Stimulated activated CD8-positive, alpha-beta memory T cell treated with anti-CD3 and anti-CD28 coated beads, Interleukin-12 subunit alpha, Interleukin-12 subunit beta, amount 100 ng/mL, for 24 hours (primary cell): ENCODE results near the gene SLC35B1.
A peak's percentile ranks its signal among the peaks of the same experiment; 100 is the strongest.

Experiments used
- DNase-seq: peaks from one replicate; pipeline ENCODE4 v3.0.0-alpha.2; 2020; ENCODE audit errors: extremely low read depth

Gene SLC35B1

GRCh38 chr17:49700960-49701359 lies 6.8 kb downstream of the SLC35B1 start:
- DNase-seq, result no peak

GRCh38 chr17:49699966-49700575 lies 7.7 kb downstream of the SLC35B1 start:
- no peak for DNase-seq

- no peak for DNase-seq
These were observed 9.8 kb downstream of the SLC35B1 start for GRCh38 chr17:49698005-49698404.

GRCh38 chr17:49696233-49696761 lies 11.5 kb downstream of the SLC35B1 start:
- DNase-seq, result peak; percentile 55

- DNase-seq, result no peak
These were observed 12.0 kb downstream of the SLC35B1 start for GRCh38 chr17:49695698-49696232.

GRCh38 chr17:49694847-49695697 lies 12.7 kb downstream of the SLC35B1 start:
- no peak for DNase-seq

- DNase-seq, result no peak
These were observed 15.0 kb downstream of the SLC35B1 start for GRCh38 chr17:49692751-49693150.

GRCh38 chr17:49691677-49692191 lies 16.0 kb downstream of the SLC35B1 start:
- no peak for DNase-seq

GRCh38 chr17:49691086-49691676 lies 16.6 kb downstream of the SLC35B1 start:
- no peak for DNase-seq

- no peak for DNase-seq
These were observed 17.5 kb downstream of the SLC35B1 start for GRCh38 chr17:49690256-49690655.

- DNase-seq, result no peak
These were observed 18.9 kb downstream of the SLC35B1 start for GRCh38 chr17:49688848-49689247.

GRCh38 chr17:49687878-49688491 lies 19.8 kb downstream of the SLC35B1 start:
- no peak for DNase-seq

GRCh38 chr17:49681106-49681979 lies 26.4 kb downstream of the SLC35B1 start:
- no peak for DNase-seq

- DNase-seq, result no peak
These were observed 27.4 kb downstream of the SLC35B1 start for GRCh38 chr17:49680314-49680713.

GRCh38 chr17:49677933-49678847 lies 29.6 kb downstream of the SLC35B1 start, which contains the start of gene SPOP:
Gene SPOP (minus strand): TSS chr17:49678097. CDS start chr17:49622810, 55,287 bp downstream.
- DNase-seq, result peak; percentile 98

- DNase-seq, result peak; percentile 94
These were observed 30.4 kb downstream of the SLC35B1 start for GRCh38 chr17:49677134-49677932.

- no peak for DNase-seq
These were observed 31.4 kb downstream of the SLC35B1 start for GRCh38 chr17:49676276-49676868.

GRCh38 chr17:49674507-49674906 lies 33.3 kb downstream of the SLC35B1 start:
- no peak for DNase-seq
